NCI-H1436 treated with DMSO at 0.1 percent for 48 hours (cell line): ENCODE results near the gene THBS2.
"Not testable (repeated sequence)": the region's sequence is repeated elsewhere in the genome, so short reads cannot be mapped to it uniquely, and the experiment has no call there.

ENCODE experiments used
- DNase-seq: peaks from one replicate; lab custom pipeline; 2025; lab: John Stamatoyannopoulos, UW

The THBS2 gene

GRCh38 chr6:169253337-169254238 lies at the start of gene THBS2:
Gene THBS2 (minus strand): TSS chr6:169253846. CDS start chr6:169250784, 3,062 bp downstream.
- no peak for DNase-seq

- no peak for DNase-seq
Measured at GRCh38 chr6:169302716-169303115, 49.1 kb upstream of the THBS2 start.

- no peak for DNase-seq
Measured at GRCh38 chr6:169302255-169302654, 48.6 kb upstream of the THBS2 start.

- no peak for DNase-seq
Measured at GRCh38 chr6:169300916-169301315, 47.3 kb upstream of the THBS2 start.

- not testable (repeated sequence) for DNase-seq
Measured at GRCh38 chr6:169298626-169299025, 45.0 kb upstream of the THBS2 start.

- DNase-seq, result no peak
Measured at GRCh38 chr6:169296622-169297021, 43.0 kb upstream of the THBS2 start.

- DNase-seq, result no peak
Measured at GRCh38 chr6:169296170-169296569, 42.5 kb upstream of the THBS2 start.

- no peak for DNase-seq
Measured at GRCh38 chr6:169293196-169293595, 39.5 kb upstream of the THBS2 start.

GRCh38 chr6:169292338-169293124 lies 38.9 kb upstream of the THBS2 start:
- DNase-seq, result no peak

- DNase-seq, result no peak
Measured at GRCh38 chr6:169291646-169292337, 38.1 kb upstream of the THBS2 start.

- DNase-seq, result no peak
Measured at GRCh38 chr6:169291148-169291547, 37.5 kb upstream of the THBS2 start.

- no peak for DNase-seq
Measured at GRCh38 chr6:169289619-169290339, 36.1 kb upstream of the THBS2 start.

GRCh38 chr6:169289257-169289618 lies 35.6 kb upstream of the THBS2 start:
- no peak for DNase-seq

- DNase-seq, result no peak
Measured at GRCh38 chr6:169288591-169288990, 34.9 kb upstream of the THBS2 start.

GRCh38 chr6:169287675-169288074 lies 34.0 kb upstream of the THBS2 start:
- DNase-seq, result no peak

- no peak for DNase-seq
Measured at GRCh38 chr6:169286961-169287360, 33.3 kb upstream of the THBS2 start.

GRCh38 chr6:169285165-169285564 lies 31.5 kb upstream of the THBS2 start:
- no peak for DNase-seq

GRCh38 chr6:169283924-169284323 lies 30.3 kb upstream of the THBS2 start:
- DNase-seq, result no peak

GRCh38 chr6:169282043-169282442 lies 28.4 kb upstream of the THBS2 start:
- DNase-seq, result no peak

- no peak for DNase-seq
Measured at GRCh38 chr6:169277619-169278018, 24.0 kb upstream of the THBS2 start.

GRCh38 chr6:169274781-169275180 lies 21.1 kb upstream of the THBS2 start:
- DNase-seq, result no peak

GRCh38 chr6:169273511-169273910 lies 19.9 kb upstream of the THBS2 start:
- no peak for DNase-seq
